Spleen (tissue), 11 donors: ENCODE data around the gene STRADA. TPM values are rescaled to one million over a fixed set of nuclear protein-coding genes. Genes with fewer than 3 reads are reported as not detected.
A peak's percentile ranks its signal among the peaks of the same experiment; 100 is the strongest.

Experiments
- DNase-seq: peaks from one replicate; pipeline ENCODE4 v3.0.0-alpha.2; 2020
- H3K27ac ChIP-seq, 8 donors: fragments of 200-600 bp; sonication (generic) in 7 of 8; 1 replicate in 4 of 8; 2 replicates in 4 of 8; pipeline versions ENCODE4 v1.5.0 to v1.8.0; 2016 to 2021; ENCODE audit warnings: inconsistent platforms in 4 of 8, mild to moderate bottlenecking in 4 of 8, moderate library complexity in 1 of 8
- H3K27me3 ChIP-seq, 7 donors: fragments of 200-600 bp; sonication (generic) in 6 of 7; replicated peaks in 1 of 7; 1 replicate in 4 of 7; 2 replicates in 3 of 7; pipeline versions ENCODE4 v1.5.0 to v1.8.0; 2016 to 2021; ENCODE audit warnings: inconsistent platforms in 3 of 7, mild to moderate bottlenecking in 1 of 7
- H3K36me3 ChIP-seq, 6 donors: fragments of 200-600 bp; sonication (generic) in 5 of 6; 1 replicate in 4 of 6; 2 replicates in 2 of 6; pipeline versions ENCODE4 v1.5.0 to v1.8.0; 2016 to 2021; ENCODE audit warnings: inconsistent platforms in 2 of 6
- H3K4me1 ChIP-seq, 6 donors: fragments of 200-600 bp; sonication (generic) in 5 of 6; 1 replicate in 3 of 6; 2 replicates in 3 of 6; pipeline versions ENCODE4 v1.5.0 to v1.8.0; 2016 to 2021; ENCODE audit warnings: inconsistent platforms in 3 of 6
- H3K4me3 ChIP-seq, 8 donors: fragments of 200-600 bp; sonication (generic) in 7 of 8; 1 replicate in 4 of 8; 2 replicates in 4 of 8; pipeline versions ENCODE4 v1.5.0 to v1.8.0; 2016 to 2021; ENCODE audit warnings: inconsistent platforms in 4 of 8, mild to moderate bottlenecking in 4 of 8, moderate library complexity in 2 of 8
- H3K9me3 ChIP-seq, 8 donors: fragments of 200-600 bp; sonication (generic) in 7 of 8; 1 replicate in 4 of 8; 2 replicates in 4 of 8; pipeline versions ENCODE4 v1.5.0 to v1.8.0; 2016 to 2021; ENCODE audit warnings: inconsistent platforms in 4 of 8
- POLR2A ChIP-seq, 3 donors: fragments of 450-650 bp; IDR thresholded peaks; one replicate each; pipeline ENCODE4 v1.5.1; 2017; ENCODE audit warnings: antibody characterized with exemption in 3 of 3, mild to moderate bottlenecking in 1 of 3
- POLR2AphosphoS5 ChIP-seq, 3 donors: sonication (generic); formaldehyde crosslinking; IDR thresholded peaks; one replicate each; pipeline ENCODE4 v1.5.1; 2017; ENCODE audit warnings: antibody characterized with exemption in 3 of 3
- WGBS, 5 donors: extraction: QIAGEN DNeasy Blood & Tissue Kit in 3 of 5; methylation state at CpG; one replicate each; pipeline versions ENCODE4 v1.1.5 to v1.1.7; 2013 to 2018; 5-methylcytosine and 5-hydroxymethylcytosine counted together
- intact Hi-C: fragments of 100-400 bp; cut with DNase I; formaldehyde crosslinking; loops from one replicate; pipeline ENCODE4 v1.15.0; 2023; ENCODE audit warnings: low total_unique reads
- polyA plus RNA-seq, 3 donors: library from polyadenylated mRNA; stranded (reverse); fragments of 200-250 nt; gene quantifications; one replicate each; pipeline ENCODE4 v1.2.1, GENCODE V29; 2013
- total RNA-seq, 7 donors: library from RNA; depleted of rRNA in 3 of 7; stranded (reverse); fragments of >200 nt in 3 of 7; fragmentation: NEBNext Ultra II Directional in 4 of 7; extraction: Animal tissue kit (Norgen Biotek cat#: 25700) in 4 of 7; gene quantifications; one replicate each; pipeline versions ENCODE4 v1.1.0 to v1.2.1, GENCODE V29; 2016 to 2021
- TF ChIP-seq, protein P1 (sequence below), 11 experiments: fragments of 200-600 bp in 7 of 11; fragments of 450-650 bp in 4 of 11; sonication (generic) in 4 of 11; IDR thresholded peaks in 8 of 11; conservative IDR thresholded peaks in 3 of 11; 1 replicate in 7 of 11; 2 replicates in 4 of 11; pipeline versions ENCODE4 v1.4.0 to v1.8.0; 2016 to 2021; ENCODE audit warnings: antibody characterized with exemption in 11 of 11, inconsistent platforms in 4 of 11, mild to moderate bottlenecking in 1 of 11
- donor health status: healthy with polysubstance abuse.
- donor health status: DM: no; HTN: no; CAD: no; lungs with moderate emphysema.
- donor health status: DM: no; HTN: no; CAD: no.
- donor health status: Bipolar disorder and iron deficiency.
- donor health status: healthy.
- donor health status: DM: no; HTN: no; CAD: no.
- donor health status: DM: yes; HTN: yes; CAD: no.

The STRADA gene
- total and polyA plus RNA-seq, 10 donors = 20.5 to 72.0 (median 49.6) TPM

DNA sequence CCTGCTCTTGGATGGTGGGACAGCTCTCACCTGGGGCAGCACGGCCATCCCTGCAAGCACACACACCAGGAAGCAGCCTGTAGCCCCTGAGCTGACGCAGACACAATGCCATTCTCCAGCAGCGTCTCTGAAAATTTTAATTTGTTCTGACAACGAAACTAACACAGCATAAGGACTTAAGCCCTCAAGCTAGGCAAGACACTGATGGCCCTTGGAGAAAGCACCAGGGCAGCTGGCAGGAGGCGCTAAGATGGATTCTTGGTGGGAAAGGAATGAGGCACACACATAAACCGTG lies 38.9 kb downstream of the STRADA start:
- H3K27me3 ChIP-seq = no peaks in the 10 kb centered on the region
- H3K4me3 ChIP-seq = peak overlapping the region in 7 of 8 donors; percentile 21 to 99 (median 88)
- peaks cover 0 to 63% (median 14%) of the 10 kb centered on the region in 6 donors for H3K36me3 ChIP-seq
- WGBS, 5 donors = 72 to 86% (median 78%) methylated on average over 6 of the region's 6 CpGs
- H3K4me1 ChIP-seq = peaks cover 42 to 93% (median 78%) of the 10 kb centered on the region in 6 donors
- no peaks in the 10 kb centered on the region for H3K9me3 ChIP-seq
- TF ChIP-seq POLR2A (IDR thresholded peaks at IDR 0.05) (no peak), POLR2AphosphoS5 (IDR thresholded peaks at IDR 0.05) (no peak)
- TF ChIP-seq, protein P1, sequence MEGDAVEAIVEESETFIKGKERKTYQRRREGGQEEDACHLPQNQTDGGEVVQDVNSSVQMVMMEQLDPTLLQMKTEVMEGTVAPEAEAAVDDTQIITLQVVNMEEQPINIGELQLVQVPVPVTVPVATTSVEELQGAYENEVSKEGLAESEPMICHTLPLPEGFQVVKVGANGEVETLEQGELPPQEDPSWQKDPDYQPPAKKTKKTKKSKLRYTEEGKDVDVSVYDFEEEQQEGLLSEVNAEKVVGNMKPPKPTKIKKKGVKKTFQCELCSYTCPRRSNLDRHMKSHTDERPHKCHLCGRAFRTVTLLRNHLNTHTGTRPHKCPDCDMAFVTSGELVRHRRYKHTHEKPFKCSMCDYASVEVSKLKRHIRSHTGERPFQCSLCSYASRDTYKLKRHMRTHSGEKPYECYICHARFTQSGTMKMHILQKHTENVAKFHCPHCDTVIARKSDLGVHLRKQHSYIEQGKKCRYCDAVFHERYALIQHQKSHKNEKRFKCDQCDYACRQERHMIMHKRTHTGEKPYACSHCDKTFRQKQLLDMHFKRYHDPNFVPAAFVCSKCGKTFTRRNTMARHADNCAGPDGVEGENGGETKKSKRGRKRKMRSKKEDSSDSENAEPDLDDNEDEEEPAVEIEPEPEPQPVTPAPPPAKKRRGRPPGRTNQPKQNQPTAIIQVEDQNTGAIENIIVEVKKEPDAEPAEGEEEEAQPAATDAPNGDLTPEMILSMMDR (IDR thresholded peaks at IDR 0.05 in 8 of 11, conservative IDR thresholded peaks at IDR 0.05 in 3 of 11) = no peak
- intact Hi-C loops = no loop called here
- DNase-seq = no peak
- peak overlapping the region; percentile 93 to 100 (median 98) for H3K27ac ChIP-seq

DNA sequence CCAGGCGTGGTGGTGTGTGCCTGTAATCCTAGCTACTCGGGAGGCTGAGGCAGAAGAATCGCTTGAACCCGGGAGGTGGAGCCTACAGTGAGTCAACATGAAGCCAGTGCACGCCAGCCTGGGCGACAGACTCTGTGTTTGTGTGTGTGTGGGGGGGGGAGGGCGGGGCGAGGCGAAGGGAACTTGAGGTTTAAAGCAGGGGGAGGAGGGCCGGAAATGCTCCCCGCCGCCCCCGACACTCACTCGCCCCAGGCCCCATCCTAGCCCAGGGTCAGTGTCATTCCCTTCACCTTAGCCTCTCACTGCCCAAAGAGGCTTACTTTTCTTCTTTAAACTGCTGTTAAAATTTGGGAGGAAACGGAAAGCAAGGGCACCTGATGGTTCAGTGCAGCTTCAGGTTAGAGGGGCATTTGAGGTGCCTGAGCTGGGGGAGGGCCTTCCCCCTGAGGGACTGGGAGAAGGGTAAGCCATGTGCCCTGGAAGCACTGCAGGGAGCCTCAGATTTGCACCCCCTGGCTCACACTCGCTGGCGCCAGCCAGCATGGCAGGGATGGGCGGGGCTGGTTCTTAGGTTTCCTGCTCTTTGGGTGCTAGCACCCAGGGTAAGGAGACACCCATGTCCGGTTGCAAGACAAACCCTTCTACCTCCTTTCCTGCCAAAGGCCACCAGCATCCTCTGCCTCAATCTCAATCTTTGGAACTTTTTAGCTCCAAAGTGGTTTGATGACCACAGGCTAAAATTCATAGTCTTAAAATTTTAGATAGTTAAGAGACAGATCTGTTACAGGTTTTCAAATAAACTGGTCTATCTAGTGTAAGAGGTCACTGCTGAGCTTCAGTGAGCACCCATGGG lies 39.5 kb downstream of the STRADA start:
- WGBS, 5 donors = 19 to 41% (median 30%) methylated on average over 16 to 19 of the region's 19 CpGs
- Histone ChIP-seq H3K36me3 (peaks cover 0 to 64% (median 16%) of the 10 kb centered on the region in 6 donors), H3K4me3 (peak overlapping the region; percentile 21 to 99 (median 90)), H3K9me3 (no peaks in the 10 kb centered on the region), H3K4me1 (peaks cover 48 to 93% (median 79%) of the 10 kb centered on the region in 6 donors), H3K27me3 (no peaks in the 10 kb centered on the region), H3K27ac (peak overlapping the region; percentile 93 to 100 (median 98))
- intact Hi-C loops = no loop called here
- peak; percentile 94 for DNase-seq
- peak; percentile 62 to 71 (median 69) for TF ChIP-seq POLR2AphosphoS5 (IDR thresholded peaks at IDR 0.05)
- TF ChIP-seq, protein P1 (IDR thresholded peaks at IDR 0.05 in 8 of 11, conservative IDR thresholded peaks at IDR 0.05 in 3 of 11) = no peak

DNA sequence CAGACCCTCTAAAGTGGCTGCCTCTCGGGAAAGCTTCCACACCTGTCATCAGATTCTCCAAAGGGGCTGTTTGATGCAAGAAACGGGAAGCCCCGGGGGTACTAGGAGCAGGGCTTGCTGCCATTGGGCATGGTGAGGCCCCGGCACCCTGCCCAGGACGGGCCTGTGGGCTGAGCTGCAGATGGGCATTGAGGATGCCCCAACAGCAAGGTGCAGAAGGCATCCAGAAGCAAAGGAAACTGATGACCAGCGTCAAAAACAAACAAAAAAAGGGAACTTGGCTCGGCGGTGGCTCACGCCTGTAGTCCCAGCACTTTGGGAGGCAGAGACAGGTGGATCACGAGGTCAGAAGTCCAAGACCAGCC lies 40.2 kb downstream of the STRADA start:
- peak overlapping the region; percentile 35 to 99 (median 90) for H3K4me3 ChIP-seq

More for the DNA sequence above, 40.2 kb downstream of the STRADA start:
- Histone ChIP-seq H3K27ac (peak overlapping the region; percentile 93 to 100 (median 98)), H3K36me3 (peaks cover 0 to 64% (median 18%) of the 10 kb centered on the region in 6 donors), H3K4me1 (peaks cover 48 to 93% (median 79%) of the 10 kb centered on the region in 6 donors), H3K9me3 (no peaks in the 10 kb centered on the region), H3K27me3 (no peaks in the 10 kb centered on the region)
- TF ChIP-seq, protein P1 (IDR thresholded peaks at IDR 0.05 in 8 of 11, conservative IDR thresholded peaks at IDR 0.05 in 3 of 11) = no peak
- no peak for TF ChIP-seq POLR2A (IDR thresholded peaks at IDR 0.05)
- no peak for TF ChIP-seq POLR2AphosphoS5 (IDR thresholded peaks at IDR 0.05)
- WGBS, 5 donors = 19 to 45% (median 29%) methylated on average over 10 of the region's 10 CpGs
- intact Hi-C loops = no loop called here
- DNase-seq = peak; percentile 87
